GM12878 (cell line): Measurements from ENCODE around the gene EXOC1L. TPM values are rescaled to one million over a fixed set of nuclear protein-coding genes. Genes with fewer than 3 reads are reported as not detected.

ENCODE experiments used
- ATAC-seq: fragments of 200-7000 bp; cut with Tn5 transposase; 3 replicates; pipeline ENCODE4 v1.9.1; 2020; ENCODE audit warnings: mild to moderate bottlenecking, moderate library complexity
- BruUV-seq: library from RNA; stranded (reverse); fragments of 400-500 nt; replicated peaks from 2 replicates; lab custom pipeline; 2021; lab: Mats Ljungman, UMichigan
- CTCF ChIA-PET: fragments of 300-600 bp; sonication (Branson Sonifier 250); formaldehyde crosslinking; extraction: SDS; loops from one replicate; lab custom pipeline; 2021; ENCODE audit warnings: inconsistent platforms; lab: Yijun Ruan, JAX
- POLR2A ChIA-PET: fragments of 350-600 bp; formaldehyde crosslinking; extraction: SDS; loops from one replicate; lab custom pipeline; 2021; ENCODE audit warnings: inconsistent platforms; lab: Charles Lee
- RAD21 ChIA-PET: fragments of 300-600 bp; sonication (Branson Sonifier 250); formaldehyde crosslinking; loops from one replicate; lab custom pipeline; 2023; ENCODE audit warnings: antibody characterized with exemption; ENCODE audit not compliant: unreplicated experiment; lab: Charles Lee
- SMC1A ChIA-PET: fragments of 300-600 bp; sonication (Branson Sonifier 250); formaldehyde crosslinking; loops from one replicate; lab custom pipeline; 2023; ENCODE audit not compliant: unreplicated experiment, uncharacterized antibody; lab: Charles Lee
- DNase-seq: peaks from one replicate; pipeline ENCODE4 v3.0.0-alpha.2; 2011; ENCODE audit warnings: low read depth, low spot score
- FAIRE-seq: peaks from 3 replicates; lab custom pipeline; 2011; peaks lifted over from hg19 to GRCh38; lab: Jason Lieb, UNC
- H2AFZ ChIP-seq: 2 replicates; pipeline ENCODE4 v1.6.0; 2011; ENCODE audit warnings: low read depth, low read length, control low read depth; ENCODE audit not compliant: control insufficient read depth
- H3K27ac ChIP-seq: 2 replicates; pipeline ENCODE4 v1.5.1; 2011; ENCODE audit warnings: control low read depth; ENCODE audit not compliant: control insufficient read depth, insufficient read depth
- H3K27me3 ChIP-seq, 2 experiments: replicated peaks in 1 of 2; 2 replicates each; pipeline versions ENCODE4 v1.6.0 to v1.6.1; 2011; ENCODE audit warnings: low read length in 1 of 2; ENCODE audit not compliant: control insufficient read depth in 2 of 2, insufficient read depth in 2 of 2
- H3K36me3 ChIP-seq, 2 experiments: 2 replicates each; pipeline ENCODE4 v1.5.1; 2011; ENCODE audit warnings: low read length in 1 of 2; ENCODE audit not compliant: control insufficient read depth in 2 of 2, insufficient read depth in 2 of 2
- H3K4me1 ChIP-seq: 2 replicates; pipeline ENCODE4 v1.6.1; 2011; ENCODE audit warnings: mild to moderate bottlenecking, low read length, moderate library complexity, mixed read lengths; ENCODE audit not compliant: control insufficient read depth, insufficient read depth
- H3K4me2 ChIP-seq: 2 replicates; pipeline ENCODE4 v1.6.0; 2011; ENCODE audit warnings: control low read depth; ENCODE audit not compliant: control insufficient read depth, insufficient read depth
- H3K4me3 ChIP-seq: fragments of 200-600 bp; sonication (generic); 2 replicates; pipeline ENCODE4 v1.5.1; 2016
- H3K79me2 ChIP-seq: 2 replicates; pipeline ENCODE4 v1.6.0; 2011; ENCODE audit warnings: low read length; ENCODE audit not compliant: control insufficient read depth, insufficient read depth
- H3K9ac ChIP-seq: 2 replicates; pipeline ENCODE4 v1.8.0; 2011; ENCODE audit warnings: low read length, control low read depth, mixed read lengths; ENCODE audit not compliant: control insufficient read depth, insufficient read depth
- H3K9me3 ChIP-seq: replicated peaks from 3 replicates; pipeline ENCODE4 v1.5.1; 2011; ENCODE audit warnings: mild to moderate bottlenecking, low read length; ENCODE audit not compliant: control insufficient read depth, insufficient read depth
- H4K20me1 ChIP-seq: 2 replicates; pipeline ENCODE4 v1.6.0; 2011; ENCODE audit not compliant: control insufficient read depth, insufficient read depth
- CHD4 ChIP-seq: fragments of 200-600 bp; sonication (generic); IDR thresholded peaks from 2 replicates; pipeline ENCODE4 v1.6.1; 2016; ENCODE audit warnings: mild to moderate bottlenecking
- KAT2A ChIP-seq: conservative IDR thresholded peaks from 2 replicates; pipeline ENCODE4 v1.6.1; 2011; ENCODE audit warnings: low read depth, low read length; ENCODE audit not compliant: control insufficient read depth
- MEF2B ChIP-seq: fragments of 450-650 bp; IDR thresholded peaks from 2 replicates; pipeline ENCODE4 v1.6.1; 2018; ENCODE audit warnings: mild to moderate bottlenecking, moderate library complexity; ENCODE audit not compliant: partially characterized antibody, poor library complexity, severe bottlenecking
- MYC ChIP-seq: IDR thresholded peaks from 2 replicates; pipeline ENCODE4 v1.6.1; 2011; ENCODE audit warnings: mild to moderate bottlenecking, low read length, moderate library complexity, inconsistent platforms; ENCODE audit not compliant: insufficient read depth, insufficient replicate concordance, insufficient read length, severe bottlenecking
- NBN ChIP-seq: fragments of 450-650 bp; IDR thresholded peaks from 2 replicates; pipeline ENCODE4 v1.6.1; 2016
- NFYA ChIP-seq: IDR thresholded peaks from 2 replicates; pipeline ENCODE4 v1.6.1; 2011; ENCODE audit warnings: low read depth, mild to moderate bottlenecking, low read length, improper control_type of control experiment, borderline replicate concordance
- POLR2AphosphoS2 ChIP-seq: IDR thresholded peaks from 2 replicates; pipeline ENCODE4 v1.6.1; 2011; ENCODE audit warnings: low read depth, mild to moderate bottlenecking, low read length, improper control_type of control experiment, moderate library complexity
- RB1 ChIP-seq: fragments of 450-650 bp; formaldehyde crosslinking; IDR thresholded peaks from 2 replicates; pipeline ENCODE4 v1.6.1; 2017; ENCODE audit warnings: mild to moderate bottlenecking, borderline replicate concordance
- SUPT20H ChIP-seq: IDR thresholded peaks from 2 replicates; pipeline ENCODE4 v1.6.1; 2011; ENCODE audit warnings: low read depth, mild to moderate bottlenecking, low read length, moderate library complexity, borderline replicate concordance; ENCODE audit not compliant: control insufficient read depth
- SUZ12 ChIP-seq: fragments of 200-600 bp; sonication (generic); IDR thresholded peaks from one replicate; pipeline ENCODE4 v1.6.1; 2018; ENCODE audit warnings: antibody characterized with exemption, mild to moderate bottlenecking; ENCODE audit not compliant: unreplicated experiment
- ZBED1 ChIP-seq: IDR thresholded peaks from 2 replicates; pipeline ENCODE4 v1.6.1; 2016; ENCODE audit warnings: borderline replicate concordance
- WGBS: methylation state at CpG from one replicate; pipeline ENCODE4 v1.1.6; 2016; ENCODE audit warnings: low lambda C conversion rate; ENCODE audit not compliant: insufficient replicate concordance, insufficient coverage; ENCODE audit errors: missing lambda C conversion rate; 5-methylcytosine and 5-hydroxymethylcytosine counted together
- in situ Hi-C: fragments of 300-500 bp; cut with MboI; formaldehyde crosslinking; loops from 9 replicates; pipeline ENCODE4 v1.14.3; 2018; ENCODE audit warnings: mixed read lengths
- intact Hi-C: fragments of 100-400 bp; cut with micrococcal nuclease; formaldehyde crosslinking; loops from one replicate; pipeline ENCODE4 v1.14.2; 2022; ENCODE audit not compliant: unreplicated experiment
- polyA plus RNA-seq, 11 experiments: library from polyadenylated mRNA; depleted of rRNA in 4 of 11; unstranded in 6 of 11; stranded (reverse) in 5 of 11; fragments of >200 nt; fragmentation: Nextera tagmentation in 4 of 11; fragmentation: Illumina TruSeq in 1 of 11; extraction: Ambion mirVana in 4 of 11; extraction: Trizol in 1 of 11; gene quantifications; 1 replicate in 1 of 11; 2 replicates in 10 of 11; pipeline versions ENCODE4 v1.2.1 to v1.2.3, GENCODE V29; 2011 to 2016; ENCODE audit warnings: inconsistent platforms in 2 of 11, missing spikeins in 2 of 11, low read depth in 1 of 11
- total RNA-seq, 4 experiments: library from RNA; depleted of rRNA in 3 of 4; stranded (reverse); fragments of >200 nt in 3 of 4; fragmentation: Illumina TruSeq in 1 of 4; extraction: Trizol in 1 of 4; gene quantifications; 2 replicates each; pipeline versions ENCODE4 v1.2.1 to v1.2.3, GENCODE V29; 2013 to 2021
- TF ChIP-seq, protein P1 (sequence below): IDR thresholded peaks from 2 replicates; pipeline ENCODE4 v1.6.1; 2011; ENCODE audit warnings: borderline replicate concordance, low read depth, mild to moderate bottlenecking, moderate library complexity, mixed read lengths, low read length; ENCODE audit not compliant: insufficient read depth; ENCODE audit errors: extremely low read length
- TF ChIP-seq, protein P2 (sequence below): fragments of 450-650 bp; IDR thresholded peaks from 2 replicates; pipeline ENCODE4 v1.6.1; 2017; ENCODE audit warnings: low read depth, mild to moderate bottlenecking, moderate library complexity

Gene EXOC1L
- total and polyA plus RNA-seq, 10 of the 15 experiments (the other 5 are each of a cell fraction or from before 2014, with no cell fraction given), result not detected

GRCh38 chr4:55838356-55838755 lies 18.8 kb downstream of the EXOC1L start:
- H3K4me1 ChIP-seq, result no peaks in the 10 kb centered on the region
- no peak overlapping the region for H3K4me3 ChIP-seq
- no peaks in the 10 kb centered on the region for H3K9me3 ChIP-seq
- CTCF ChIA-PET, result interaction anchor here (0.7 kb wide), 1 partner anchor 1524 kb away, joined by 3 read pairs; no protein-coding TSS in a partner anchor
- SMC1A ChIA-PET, result no interaction called here
- H3K9ac ChIP-seq, result no peak overlapping the region
- H3K36me3 ChIP-seq, result no peaks in the 10 kb centered on the region
- RAD21 ChIA-PET, result no interaction called here
- H3K4me2 ChIP-seq, result no peak overlapping the region
- H3K27ac ChIP-seq, result no peak overlapping the region
- in situ Hi-C loops (no loop called here), intact Hi-C loops (no loop called here)
- WGBS, result 5% methylated on average over 1 of the region's 1 CpG
- BruUV-seq, result no TSS peak
- H2AFZ ChIP-seq, result no peak overlapping the region
- no peak for FAIRE-seq
- H4K20me1 ChIP-seq, result no peaks in the 10 kb centered on the region
- no peak for DNase-seq
- no peak for TF ChIP-seq SUPT20H
- no peak for TF ChIP-seq MYC
- TF ChIP-seq, all 136 proteins: peak for 0
- H3K79me2 ChIP-seq, result no peaks in the 10 kb centered on the region
- ATAC-seq, result no peak
- POLR2A ChIA-PET, result no interaction called here
- H3K27me3 ChIP-seq, result no peaks in the 10 kb centered on the region

- in situ Hi-C loops, result no loop called here
- TF ChIP-seq POLR2AphosphoS2 (no peak), CHD4 (no peak), KAT2A (no peak), MEF2B (no peak), NFYA (no peak), SUZ12 (no peak), NBN (no peak), ZBED1 (no peak), RB1 (no peak), MYC (no peak)
- TF ChIP-seq, protein P1, sequence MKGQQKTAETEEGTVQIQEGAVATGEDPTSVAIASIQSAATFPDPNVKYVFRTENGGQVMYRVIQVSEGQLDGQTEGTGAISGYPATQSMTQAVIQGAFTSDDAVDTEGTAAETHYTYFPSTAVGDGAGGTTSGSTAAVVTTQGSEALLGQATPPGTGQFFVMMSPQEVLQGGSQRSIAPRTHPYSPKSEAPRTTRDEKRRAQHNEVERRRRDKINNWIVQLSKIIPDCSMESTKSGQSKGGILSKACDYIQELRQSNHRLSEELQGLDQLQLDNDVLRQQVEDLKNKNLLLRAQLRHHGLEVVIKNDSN, result no peak
- TF ChIP-seq, protein P2, sequence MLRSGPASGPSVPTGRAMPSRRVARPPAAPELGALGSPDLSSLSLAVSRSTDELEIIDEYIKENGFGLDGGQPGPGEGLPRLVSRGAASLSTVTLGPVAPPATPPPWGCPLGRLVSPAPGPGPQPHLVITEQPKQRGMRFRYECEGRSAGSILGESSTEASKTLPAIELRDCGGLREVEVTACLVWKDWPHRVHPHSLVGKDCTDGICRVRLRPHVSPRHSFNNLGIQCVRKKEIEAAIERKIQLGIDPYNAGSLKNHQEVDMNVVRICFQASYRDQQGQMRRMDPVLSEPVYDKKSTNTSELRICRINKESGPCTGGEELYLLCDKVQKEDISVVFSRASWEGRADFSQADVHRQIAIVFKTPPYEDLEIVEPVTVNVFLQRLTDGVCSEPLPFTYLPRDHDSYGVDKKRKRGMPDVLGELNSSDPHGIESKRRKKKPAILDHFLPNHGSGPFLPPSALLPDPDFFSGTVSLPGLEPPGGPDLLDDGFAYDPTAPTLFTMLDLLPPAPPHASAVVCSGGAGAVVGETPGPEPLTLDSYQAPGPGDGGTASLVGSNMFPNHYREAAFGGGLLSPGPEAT, result no peak
These were observed 19.4 kb downstream of the EXOC1L start for GRCh38 chr4:55838952-55839351.

More at GRCh38 chr4:55838952-55839351, 19.4 kb downstream of the EXOC1L start:
- Histone ChIP-seq H3K4me2 (no peak overlapping the region), H3K36me3 (no peaks in the 10 kb centered on the region), H3K27me3 (no peaks in the 10 kb centered on the region), H3K9ac (no peak overlapping the region), H4K20me1 (no peaks in the 10 kb centered on the region), H3K79me2 (no peaks in the 10 kb centered on the region), H2AFZ (no peak overlapping the region), H3K9me3 (no peaks in the 10 kb centered on the region), H3K4me1 (no peaks in the 10 kb centered on the region), H3K4me3 (no peak overlapping the region), H3K27ac (no peak overlapping the region)
- CTCF ChIA-PET, result no interaction called here
- POLR2A ChIA-PET, result no interaction called here
- DNase-seq (no peak), ATAC-seq (no peak), FAIRE-seq (no peak)
- SMC1A ChIA-PET, result no interaction called here
- RAD21 ChIA-PET, result no interaction called here
- no TSS peak for BruUV-seq
- intact Hi-C loops, result no loop called here
